ENCODE data around the gene IRX6.

DNA sequence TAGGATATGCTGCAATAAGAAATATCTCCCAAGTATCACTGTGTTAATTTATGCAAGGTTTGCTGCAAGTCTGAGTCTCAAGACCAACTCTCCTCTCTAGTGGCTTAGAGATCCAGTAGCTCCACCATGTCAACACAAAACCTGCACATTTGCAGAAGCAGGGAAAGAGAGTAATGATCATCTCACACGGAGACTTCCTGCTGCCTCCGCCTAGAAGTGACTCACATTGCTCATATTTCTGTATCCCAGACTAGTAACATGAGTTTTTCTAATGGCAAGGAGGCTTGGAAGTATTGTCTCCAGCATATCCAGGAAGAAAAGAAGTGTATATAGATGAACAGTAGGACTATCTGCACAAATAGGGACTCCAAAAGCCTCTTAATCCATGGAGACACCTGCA is 15.0 kb upstream of the IRX6 start:
- TF ChIP-seq, protein P1, sequence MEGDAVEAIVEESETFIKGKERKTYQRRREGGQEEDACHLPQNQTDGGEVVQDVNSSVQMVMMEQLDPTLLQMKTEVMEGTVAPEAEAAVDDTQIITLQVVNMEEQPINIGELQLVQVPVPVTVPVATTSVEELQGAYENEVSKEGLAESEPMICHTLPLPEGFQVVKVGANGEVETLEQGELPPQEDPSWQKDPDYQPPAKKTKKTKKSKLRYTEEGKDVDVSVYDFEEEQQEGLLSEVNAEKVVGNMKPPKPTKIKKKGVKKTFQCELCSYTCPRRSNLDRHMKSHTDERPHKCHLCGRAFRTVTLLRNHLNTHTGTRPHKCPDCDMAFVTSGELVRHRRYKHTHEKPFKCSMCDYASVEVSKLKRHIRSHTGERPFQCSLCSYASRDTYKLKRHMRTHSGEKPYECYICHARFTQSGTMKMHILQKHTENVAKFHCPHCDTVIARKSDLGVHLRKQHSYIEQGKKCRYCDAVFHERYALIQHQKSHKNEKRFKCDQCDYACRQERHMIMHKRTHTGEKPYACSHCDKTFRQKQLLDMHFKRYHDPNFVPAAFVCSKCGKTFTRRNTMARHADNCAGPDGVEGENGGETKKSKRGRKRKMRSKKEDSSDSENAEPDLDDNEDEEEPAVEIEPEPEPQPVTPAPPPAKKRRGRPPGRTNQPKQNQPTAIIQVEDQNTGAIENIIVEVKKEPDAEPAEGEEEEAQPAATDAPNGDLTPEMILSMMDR (conservative IDR thresholded peaks at IDR 0.05 in 1 of 2, IDR thresholded peaks at IDR 0.05 in 1 of 2; ENCODE audit: low read depth in 1 of 2, low read length in 2 of 2): no peak
- no peak for TF ChIP-seq EZH2 (IDR thresholded peaks at IDR 0.05; ENCODE audit: low read length, missing control alignments)
